ENCODE results near the gene G3BP1.

G3BP1 gene

GRCh38 chr5:151751091-151751490 is 20.7 kb upstream of the G3BP1 start:
- no peak overlapping the region for H2AFZ ChIP-seq (ENCODE audit: low read length)
- no peaks in the 10 kb centered on the region for H3K9me2 ChIP-seq (ENCODE audit: low read depth, low read length)
- H3K27me3 ChIP-seq (ENCODE audit: insufficient read depth, low read length): no peaks in the 10 kb centered on the region
- no peak overlapping the region for H3K4me2 ChIP-seq (ENCODE audit: low read length)
- TF ChIP-seq CTCF (IDR thresholded peaks at IDR 0.05; ENCODE audit: low read length) (no peak), EZH2 (IDR thresholded peaks at IDR 0.05; ENCODE audit: borderline replicate concordance, low read length) (no peak)
- peaks cover 19% of the 10 kb centered on the region for H3K4me1 ChIP-seq (ENCODE audit: insufficient read depth, low read length, severe bottlenecking)
- H3F3A ChIP-seq (ENCODE audit: insufficient read depth, low read length): no peaks in the 10 kb centered on the region
- no peak overlapping the region for H3K27ac ChIP-seq (ENCODE audit: low read depth, low read length, poor library complexity, severe bottlenecking)
- no peak overlapping the region for H3K9ac ChIP-seq (ENCODE audit: low read length)
- H4K20me1 ChIP-seq (ENCODE audit: insufficient read depth, low read length): no peaks in the 10 kb centered on the region
- H3K4me3 ChIP-seq (ENCODE audit: low read depth, low read length, poor library complexity, severe bottlenecking): no peak overlapping the region
- peaks cover 20% of the 10 kb centered on the region; the same call in 1 of the 2 replicates for H3K36me3 ChIP-seq (ENCODE audit: insufficient read depth, low read length)
- no peaks in the 10 kb centered on the region for H3K79me2 ChIP-seq (ENCODE audit: insufficient read depth, low read length)
- no peaks in the 10 kb centered on the region for H3K9me3 ChIP-seq (ENCODE audit: low read length)

- peaks cover 17% of the 10 kb centered on the region; the same call in 1 of the 2 replicates for H3K36me3 ChIP-seq (ENCODE audit: insufficient read depth, low read length)
- no peak overlapping the region for H3K4me3 ChIP-seq (ENCODE audit: low read depth, low read length, poor library complexity, severe bottlenecking)
- TF ChIP-seq EZH2 (IDR thresholded peaks at IDR 0.05; ENCODE audit: borderline replicate concordance, low read length) (no peak), CTCF (IDR thresholded peaks at IDR 0.05; ENCODE audit: low read length) (no peak)
- peaks cover 24% of the 10 kb centered on the region for H3K4me1 ChIP-seq (ENCODE audit: insufficient read depth, low read length, severe bottlenecking)
- H3K9ac ChIP-seq (ENCODE audit: low read length): no peak overlapping the region
- H3K9me2 ChIP-seq (ENCODE audit: low read depth, low read length): no peaks in the 10 kb centered on the region
- H3K9me3 ChIP-seq (ENCODE audit: low read length): no peaks in the 10 kb centered on the region
- H3K27ac ChIP-seq (ENCODE audit: low read depth, low read length, poor library complexity, severe bottlenecking): no peak overlapping the region
- H3F3A ChIP-seq (ENCODE audit: insufficient read depth, low read length): no peaks in the 10 kb centered on the region
- H2AFZ ChIP-seq (ENCODE audit: low read length): no peak overlapping the region
- no peaks in the 10 kb centered on the region for H3K27me3 ChIP-seq (ENCODE audit: insufficient read depth, low read length)
- no peak overlapping the region for H3K4me2 ChIP-seq (ENCODE audit: low read length)
- H4K20me1 ChIP-seq (ENCODE audit: insufficient read depth, low read length): no peaks in the 10 kb centered on the region
- no peaks in the 10 kb centered on the region for H3K79me2 ChIP-seq (ENCODE audit: insufficient read depth, low read length)
Measured at GRCh38 chr5:151751593-151751992, 20.2 kb upstream of the G3BP1 start.

- Histone ChIP-seq H3F3A (ENCODE audit: insufficient read depth, low read length) (no peaks in the 10 kb centered on the region), H3K9me3 (ENCODE audit: low read length) (no peaks in the 10 kb centered on the region), H3K79me2 (ENCODE audit: insufficient read depth, low read length) (0 out of 2 replicates have a peak, but pooled peaks cover 7% of the 10 kb centered on the region), H3K4me2 (ENCODE audit: low read length) (peak overlapping the region; percentile 14; the same call in 1 of the 2 replicates), H3K27ac (ENCODE audit: low read depth, low read length, poor library complexity, severe bottlenecking) (peak overlapping the region; percentile 49), H3K27me3 (ENCODE audit: insufficient read depth, low read length) (no peaks in the 10 kb centered on the region), H4K20me1 (ENCODE audit: insufficient read depth, low read length) (no peaks in the 10 kb centered on the region), H3K36me3 (ENCODE audit: insufficient read depth, low read length) (peaks cover 17% of the 10 kb centered on the region; the same call in 1 of the 2 replicates), H3K9ac (ENCODE audit: low read length) (no peak overlapping the region), H3K9me2 (ENCODE audit: low read depth, low read length) (no peaks in the 10 kb centered on the region), H2AFZ (ENCODE audit: low read length) (no peak overlapping the region), H3K4me3 (ENCODE audit: low read depth, low read length, poor library complexity, severe bottlenecking) (no peak overlapping the region), H3K4me1 (ENCODE audit: insufficient read depth, low read length, severe bottlenecking) (peaks cover 36% of the 10 kb centered on the region)
- no peak for TF ChIP-seq EZH2 (IDR thresholded peaks at IDR 0.05; ENCODE audit: borderline replicate concordance, low read length)
- no peak for TF ChIP-seq CTCF (IDR thresholded peaks at IDR 0.05; ENCODE audit: low read length)
Measured at GRCh38 chr5:151755383-151755782, 16.4 kb upstream of the G3BP1 start.

Data from OCI-LY1 (cell line).